COLO829 (cell line): ENCODE results near the gene GABPB2.

ENCODE experiments used
- DNase-seq: peaks from one replicate; pipeline ENCODE4 v3.0.0; 2012; ENCODE audit warnings: low spot score

GABPB2 gene

GRCh38 chr1:151133018-151133806 lies 62.7 kb downstream of the GABPB2 start:
- DNase-seq, result no peak

GRCh38 chr1:151134396-151134795 lies 63.8 kb downstream of the GABPB2 start:
- DNase-seq, result no peak

- DNase-seq, result no peak
Observed at GRCh38 chr1:151134991-151135390, 64.4 kb downstream of the GABPB2 start.

GRCh38 chr1:151135433-151136385 lies 65.1 kb downstream of the GABPB2 start:
- DNase-seq, result no peak

- DNase-seq, result no peak
Observed at GRCh38 chr1:151137789-151138188, 67.2 kb downstream of the GABPB2 start.

GRCh38 chr1:151142411-151143056 lies 72.0 kb downstream of the GABPB2 start:
- DNase-seq, result no peak

GRCh38 chr1:151143057-151143435 lies 72.5 kb downstream of the GABPB2 start:
- DNase-seq, result no peak

GRCh38 chr1:151143986-151144385 lies 73.4 kb downstream of the GABPB2 start:
- no peak for DNase-seq

- no peak for DNase-seq
Observed at GRCh38 chr1:151144474-151145303, 74.1 kb downstream of the GABPB2 start.

GRCh38 chr1:151145304-151146071 lies 74.9 kb downstream of the GABPB2 start:
- no peak for DNase-seq

GRCh38 chr1:151146072-151146411 lies 75.5 kb downstream of the GABPB2 start:
- DNase-seq, result no peak

GRCh38 chr1:151146412-151147131 lies 76.0 kb downstream of the GABPB2 start, which contains the start of gene SEMA6C:
SEMA6C (minus strand) TSS chr1:151146631; CDS start chr1:151142621, 4,010 bp downstream.
- peak; percentile 83 for DNase-seq

- no peak for DNase-seq
Observed at GRCh38 chr1:151147132-151147503, 76.6 kb downstream of the GABPB2 start.

- DNase-seq, result no peak
Observed at GRCh38 chr1:151147665-151148064, 77.1 kb downstream of the GABPB2 start.

- DNase-seq, result no peak
Observed at GRCh38 chr1:151156515-151156819, 85.9 kb downstream of the GABPB2 start, which contains the start of gene TNFAIP8L2. TNFAIP8L2 (plus strand) TSS chr1:151156649; CDS start chr1:151158698, 2,049 bp downstream.

- no peak for DNase-seq
Observed at GRCh38 chr1:151157067-151157531, 86.5 kb downstream of the GABPB2 start.

- no peak for DNase-seq
Observed at GRCh38 chr1:151158326-151158725, 87.8 kb downstream of the GABPB2 start.

- no peak for DNase-seq
Observed at GRCh38 chr1:151158751-151159251, 88.2 kb downstream of the GABPB2 start.

GRCh38 chr1:151159373-151159772 lies 88.8 kb downstream of the GABPB2 start:
- no peak for DNase-seq

- no peak for DNase-seq
Observed at GRCh38 chr1:151164732-151165280, 94.2 kb downstream of the GABPB2 start.
